H9 (cell line): ENCODE data around the gene LDLRAD4. TPM values are rescaled to one million over a fixed set of nuclear protein-coding genes. Genes with fewer than 3 reads are reported as not detected.

ENCODE experiments used
- DNase-seq: peaks from one replicate; pipeline ENCODE4 v3.0.0-alpha.2; 2017
- H2AFZ ChIP-seq: one replicate; pipeline ENCODE4 v1.6.1; 2013; ENCODE audit warnings: mild to moderate bottlenecking, low read length, control low read depth, moderate library complexity
- H2AK5ac ChIP-seq: 2 replicates; pipeline ENCODE4 v1.6.1; 2013; ENCODE audit warnings: low read length, control low read depth, mixed read lengths; ENCODE audit not compliant: insufficient read length
- H2BK120ac ChIP-seq: one replicate; pipeline ENCODE4 v1.6.1; 2013; ENCODE audit warnings: low read depth, mild to moderate bottlenecking, low read length, control low read depth, inconsistent platforms; ENCODE audit not compliant: poor library complexity, severe bottlenecking
- H2BK12ac ChIP-seq: 2 replicates; pipeline ENCODE4 v1.6.1; 2013; ENCODE audit warnings: low read length, control low read depth, mixed read lengths, low read depth; ENCODE audit not compliant: insufficient read length
- H2BK15ac ChIP-seq: 2 replicates; pipeline ENCODE4 v1.6.1; 2013; ENCODE audit warnings: low read depth, low read length, control low read depth
- H2BK20ac ChIP-seq: one replicate; pipeline ENCODE4 v1.6.1; 2013; ENCODE audit warnings: low read depth, mild to moderate bottlenecking, low read length, control low read depth, inconsistent platforms; ENCODE audit not compliant: poor library complexity, severe bottlenecking
- H2BK5ac ChIP-seq: 2 replicates; pipeline ENCODE4 v1.6.1; 2013; ENCODE audit warnings: low read length, control low read depth, mixed read lengths; ENCODE audit not compliant: insufficient read length
- H3K14ac ChIP-seq: 2 replicates; pipeline ENCODE4 v1.6.1; 2013; ENCODE audit warnings: low read length, control low read depth; ENCODE audit not compliant: insufficient read depth
- H3K18ac ChIP-seq: 2 replicates; pipeline ENCODE4 v1.6.1; 2013; ENCODE audit warnings: low read depth, mild to moderate bottlenecking, mixed read lengths, low read length, control low read depth; ENCODE audit not compliant: insufficient read length
- H3K23ac ChIP-seq: 2 replicates; pipeline ENCODE4 v1.6.1; 2013; ENCODE audit warnings: low read length, control low read depth, mixed read lengths, low read depth; ENCODE audit not compliant: insufficient read length
- H3K23me2 ChIP-seq: 2 replicates; pipeline ENCODE4 v1.6.1; 2013; ENCODE audit warnings: low read depth, mild to moderate bottlenecking, mixed read lengths, low read length, control low read depth; ENCODE audit not compliant: insufficient read length, poor library complexity, severe bottlenecking
- H3K27ac ChIP-seq: 2 replicates; pipeline ENCODE4 v1.5.1; 2013; ENCODE audit warnings: low read length, control low read depth, mixed read lengths, low read depth; ENCODE audit not compliant: insufficient read length
- H3K27me3 ChIP-seq: 2 replicates; pipeline ENCODE4 v1.6.1; 2013; ENCODE audit warnings: low read length, control low read depth, inconsistent platforms; ENCODE audit not compliant: insufficient read depth
- H3K4ac ChIP-seq: 2 replicates; pipeline ENCODE4 v1.6.1; 2013; ENCODE audit warnings: low read depth, mild to moderate bottlenecking, control low read depth, inconsistent platforms, low read length, moderate library complexity
- H3K4me1 ChIP-seq: 2 replicates; pipeline ENCODE4 v1.6.1; 2013; ENCODE audit warnings: low read length, control low read depth, inconsistent platforms; ENCODE audit not compliant: insufficient read depth
- H3K4me2 ChIP-seq: 2 replicates; pipeline ENCODE4 v1.6.1; 2013; ENCODE audit warnings: low read length, control low read depth, mixed read lengths; ENCODE audit not compliant: insufficient read length, insufficient read depth
- H3K56ac ChIP-seq: 2 replicates; pipeline ENCODE4 v1.6.1; 2013; ENCODE audit warnings: low read depth, mild to moderate bottlenecking, mixed read lengths, low read length, control low read depth; ENCODE audit not compliant: insufficient read length
- H3K79me1 ChIP-seq: 2 replicates; pipeline ENCODE4 v1.6.1; 2013; ENCODE audit warnings: low read depth, mild to moderate bottlenecking, moderate library complexity, low read length, control low read depth, inconsistent platforms; ENCODE audit not compliant: insufficient read depth, poor library complexity, severe bottlenecking
- H3K79me2 ChIP-seq: 2 replicates; pipeline ENCODE4 v1.6.1; 2013; ENCODE audit warnings: low read length, control low read depth, inconsistent platforms; ENCODE audit not compliant: insufficient read depth
- H3K9ac ChIP-seq: 2 replicates; pipeline ENCODE4 v1.6.1; 2013; ENCODE audit warnings: low read length, control low read depth, mixed read lengths; ENCODE audit not compliant: insufficient read length; ENCODE audit errors: extremely low read depth
- H3K9me3 ChIP-seq: one replicate; pipeline ENCODE4 v1.6.1; 2013; ENCODE audit warnings: low read depth, low read length, inconsistent platforms; ENCODE audit not compliant: control insufficient read depth
- H3T11ph ChIP-seq: one replicate; pipeline ENCODE4 v1.6.1; 2013; ENCODE audit warnings: mild to moderate bottlenecking, low read length, control low read depth, inconsistent platforms
- H4K20me1 ChIP-seq: one replicate; pipeline ENCODE4 v1.6.1; 2013; ENCODE audit not compliant: control insufficient read depth, insufficient read length, insufficient read depth
- H4K5ac ChIP-seq: 2 replicates; pipeline ENCODE4 v1.6.1; 2013; ENCODE audit warnings: low read depth, mild to moderate bottlenecking, mixed read lengths, low read length, control low read depth; ENCODE audit not compliant: insufficient read length
- H4K8ac ChIP-seq: replicated peaks from 2 replicates; pipeline ENCODE4 v1.6.1; 2013; ENCODE audit warnings: low read length, control low read depth, mixed read lengths, low read depth; ENCODE audit not compliant: insufficient read length
- H4K91ac ChIP-seq: 2 replicates; pipeline ENCODE4 v1.6.1; 2013; ENCODE audit warnings: low read depth, mild to moderate bottlenecking, moderate library complexity, mixed read lengths, low read length, control low read depth; ENCODE audit not compliant: insufficient read length
- H3K27ac Mint-ChIP-seq, 3 experiments: 2 replicates in 2 of 3; 3 replicates in 1 of 3; pipeline ENCODE4 v1.8.0; 2020 to 2021; ENCODE audit warnings: mixed read lengths in 3 of 3, mild to moderate bottlenecking in 1 of 3, moderate library complexity in 1 of 3
- H3K27me3 Mint-ChIP-seq: 2 replicates; pipeline ENCODE4 v1.8.0; 2021; ENCODE audit warnings: low read depth, mild to moderate bottlenecking, moderate library complexity, mixed read lengths
- H3K36me3 Mint-ChIP-seq, 3 experiments: 2 replicates in 2 of 3; 3 replicates in 1 of 3; pipeline ENCODE4 v1.8.0; 2020 to 2021; ENCODE audit warnings: low read depth in 3 of 3, mixed read lengths in 3 of 3; ENCODE audit not compliant: insufficient read depth in 1 of 3
- H3K4me1 Mint-ChIP-seq, 2 experiments: 2 replicates each; pipeline ENCODE4 v1.8.0; 2020; ENCODE audit warnings: mixed read lengths in 2 of 2
- H3K4me3 Mint-ChIP-seq, 2 experiments: 2 replicates in 1 of 2; 3 replicates in 1 of 2; pipeline ENCODE4 v1.8.0; 2020 to 2021; ENCODE audit warnings: mild to moderate bottlenecking in 2 of 2, mixed read lengths in 2 of 2, moderate library complexity in 1 of 2
- H3K9me3 Mint-ChIP-seq, 2 experiments: 2 replicates in 1 of 2; 3 replicates in 1 of 2; pipeline ENCODE4 v1.8.0; 2020; ENCODE audit warnings: mild to moderate bottlenecking in 2 of 2, mixed read lengths in 2 of 2, moderate library complexity in 1 of 2
- CTCF ChIP-seq: fragments of 200-600 bp; sonication (generic); conservative IDR thresholded peaks from 3 replicates; pipeline ENCODE4 v1.8.0; 2021; ENCODE audit warnings: antibody characterized with exemption, mild to moderate bottlenecking
- WGBS: extraction: QIAGEN DNeasy Blood & Tissue Kit; methylation state at CpG from one replicate; pipeline ENCODE4 v1.1.7; 2013; ENCODE audit warnings: missing lambda C conversion rate, low lambda C conversion rate, mixed read lengths; ENCODE audit not compliant: insufficient read length; ENCODE audit errors: extremely low coverage; 5-methylcytosine and 5-hydroxymethylcytosine counted together
- total RNA-seq: library from RNA; stranded (reverse); gene quantifications from 2 replicates; pipeline ENCODE4 v1.2.1, GENCODE V29; 2021

The LDLRAD4 gene
- total RNA-seq, 1 experiment from 2014 or later: 3.9 TPM

- TF ChIP-seq CTCF: no peak
- H3K4me3 Mint-ChIP-seq: no peak overlapping the region
- Histone ChIP-seq H3K9me3 (no peaks in the 10 kb centered on the region), H4K8ac (no peak overlapping the region), H2BK12ac (no peak overlapping the region), H4K5ac (no peak overlapping the region), H2AFZ (no peak overlapping the region), H3K23me2 (no peaks in the 10 kb centered on the region), H3K27me3 (no peaks in the 10 kb centered on the region), H3K14ac (no peak overlapping the region), H3K23ac (no peak overlapping the region), H3K18ac (no peak overlapping the region), H2AK5ac (no peak overlapping the region), H4K20me1 (no peaks in the 10 kb centered on the region), H3K4ac (no peak overlapping the region), H2BK15ac (no peak overlapping the region), H3K9ac (no peak overlapping the region), H2BK20ac (no peak overlapping the region), H3K56ac (no peak overlapping the region), H2BK120ac (no peak overlapping the region), H4K91ac (no peak overlapping the region), H3K4me2 (no peak overlapping the region), H3T11ph (no peak overlapping the region), H3K27ac (no peak overlapping the region), H3K79me1 (no peaks in the 10 kb centered on the region), H2BK5ac (no peak overlapping the region), H3K4me1 (peaks cover 11% of the 10 kb centered on the region; the same call in 1 of the 2 replicates), H3K79me2 (no peaks in the 10 kb centered on the region)
- H3K27ac Mint-ChIP-seq: no peak overlapping the region
- no CpG with 5 or more reads among the region's 3 CpGs for WGBS
- peaks cover 65% of the 10 kb centered on the region for H3K27me3 Mint-ChIP-seq
- no peaks in the 10 kb centered on the region for H3K9me3 Mint-ChIP-seq
- H3K4me1 Mint-ChIP-seq: peaks cover 67 to 70% of the 10 kb centered on the region in 2 experiments
- DNase-seq: no peak
- no peaks in the 10 kb centered on the region for H3K36me3 Mint-ChIP-seq
Measured at GRCh38 chr18:13451213-13451540, 232.6 kb downstream of the LDLRAD4 start.
